ENCODE measurements around the gene KATNA1. TPM values are rescaled to one million over a fixed set of nuclear protein-coding genes. Genes with fewer than 3 reads are reported as not detected.

KATNA1 gene
- total RNA-seq, 1 donor from 2014 or later, result 13.3 TPM

DNA sequence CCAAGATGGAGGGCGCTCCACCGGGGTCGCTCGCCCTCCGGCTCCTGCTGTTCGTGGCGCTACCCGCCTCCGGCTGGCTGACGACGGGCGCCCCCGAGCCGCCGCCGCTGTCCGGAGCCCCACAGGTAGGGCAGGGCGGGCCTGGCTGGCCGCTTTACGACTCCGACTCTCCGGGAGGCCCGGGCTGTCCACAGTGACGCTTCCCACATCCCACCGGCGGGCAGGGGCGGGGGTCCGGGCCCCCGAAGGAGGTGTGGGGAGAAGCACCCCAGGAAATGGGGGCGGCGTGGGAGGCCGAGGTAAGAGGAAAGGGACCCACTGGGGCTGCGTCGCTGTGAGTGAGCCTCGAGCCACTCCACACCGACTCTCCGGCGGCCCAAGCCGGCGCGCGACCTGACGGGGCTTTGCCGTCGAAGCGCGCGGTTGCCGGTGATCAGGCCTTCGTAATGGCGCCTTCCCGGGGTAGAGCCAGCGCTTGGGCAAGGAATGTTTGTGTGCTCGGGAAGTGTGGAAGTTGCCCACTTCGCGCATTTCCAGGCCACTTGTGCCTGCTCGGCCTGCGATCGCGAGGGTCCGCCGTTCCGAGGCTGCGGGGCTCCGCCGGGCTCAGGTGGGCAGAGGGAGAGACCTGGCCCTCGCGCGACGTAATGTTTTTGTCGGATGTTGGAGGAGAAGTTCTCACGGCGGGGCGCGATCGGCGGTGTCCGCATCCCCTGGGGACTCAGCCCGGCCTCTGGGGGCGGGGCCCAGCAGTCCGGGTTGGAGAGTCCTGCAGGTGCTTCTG is 81.9 kb downstream of the KATNA1 start:
- TF ChIP-seq, protein P1, sequence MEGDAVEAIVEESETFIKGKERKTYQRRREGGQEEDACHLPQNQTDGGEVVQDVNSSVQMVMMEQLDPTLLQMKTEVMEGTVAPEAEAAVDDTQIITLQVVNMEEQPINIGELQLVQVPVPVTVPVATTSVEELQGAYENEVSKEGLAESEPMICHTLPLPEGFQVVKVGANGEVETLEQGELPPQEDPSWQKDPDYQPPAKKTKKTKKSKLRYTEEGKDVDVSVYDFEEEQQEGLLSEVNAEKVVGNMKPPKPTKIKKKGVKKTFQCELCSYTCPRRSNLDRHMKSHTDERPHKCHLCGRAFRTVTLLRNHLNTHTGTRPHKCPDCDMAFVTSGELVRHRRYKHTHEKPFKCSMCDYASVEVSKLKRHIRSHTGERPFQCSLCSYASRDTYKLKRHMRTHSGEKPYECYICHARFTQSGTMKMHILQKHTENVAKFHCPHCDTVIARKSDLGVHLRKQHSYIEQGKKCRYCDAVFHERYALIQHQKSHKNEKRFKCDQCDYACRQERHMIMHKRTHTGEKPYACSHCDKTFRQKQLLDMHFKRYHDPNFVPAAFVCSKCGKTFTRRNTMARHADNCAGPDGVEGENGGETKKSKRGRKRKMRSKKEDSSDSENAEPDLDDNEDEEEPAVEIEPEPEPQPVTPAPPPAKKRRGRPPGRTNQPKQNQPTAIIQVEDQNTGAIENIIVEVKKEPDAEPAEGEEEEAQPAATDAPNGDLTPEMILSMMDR (IDR thresholded peaks at IDR 0.05), result no peak
- DNase-seq, result peak; percentile 72
- intact Hi-C loops (cut with DNase I), result no loop called here

DNA sequence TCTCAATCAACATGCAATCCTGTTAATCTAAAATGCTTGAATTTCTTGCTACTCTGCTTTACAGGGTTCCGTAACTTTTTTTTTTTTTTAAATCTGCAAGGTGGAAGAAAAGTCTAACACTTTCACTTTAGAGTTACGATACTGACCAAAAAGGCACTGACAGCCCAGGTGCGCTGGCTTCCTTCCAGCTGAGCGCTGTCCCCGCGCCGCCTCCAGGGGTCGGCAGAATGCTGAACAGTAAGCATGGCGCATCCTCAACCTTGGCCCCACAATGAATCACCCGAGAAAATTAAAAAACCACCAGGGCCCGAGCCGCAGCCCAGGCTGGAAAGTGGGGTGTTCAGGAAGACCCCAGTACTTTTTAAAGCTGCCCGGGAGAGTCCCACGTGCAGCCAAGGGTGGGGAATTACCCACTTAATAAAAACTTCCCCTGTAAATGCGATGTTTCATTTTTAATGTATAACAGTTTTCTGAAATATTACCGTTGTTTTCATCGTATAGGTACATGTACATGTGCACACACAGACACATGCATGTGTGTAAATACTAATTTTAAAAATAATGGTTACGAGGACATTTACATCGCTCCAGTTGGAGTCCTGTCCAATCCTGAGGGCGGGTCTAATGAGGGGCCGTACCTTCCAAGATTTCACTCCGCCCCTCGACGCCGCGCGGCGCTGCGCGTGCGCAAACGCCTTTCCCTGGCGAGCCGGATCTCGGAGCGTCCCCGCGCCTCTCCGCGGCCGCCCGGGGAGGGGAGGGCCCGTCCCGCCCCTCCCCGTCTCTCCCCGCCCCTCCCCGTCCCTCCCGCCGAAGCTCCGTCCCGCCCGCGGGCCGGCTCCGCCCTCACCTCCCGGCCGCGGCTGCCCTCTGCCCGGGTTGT is 82.7 kb downstream of the KATNA1 start, which contains the start of gene GINM1:
TSS of gene GINM1 (plus strand) at position 849 of the 883 bp plus-strand sequence. CDS start 40 bp downstream, outside the sequence.
- DNase-seq, result peak; percentile 93
- ATAC-seq, result peak; percentile 96 to 98
- Histone ChIP-seq H3K4me1 (peaks cover 20% of the 10 kb centered on the region), H3K4me3 (peak within 1 kb of the TSS; percentile 95), H3K27ac (peak within 1 kb of the TSS; percentile 95), H3K9me3 (no peaks in the 10 kb centered on the region), H3K36me3 (no peaks in the 10 kb centered on the region), H3K27me3 (ENCODE audit: low read depth) (no peaks in the 10 kb centered on the region)
- TF ChIP-seq, protein P1 (IDR thresholded peaks at IDR 0.05), result peak; percentile 62
- intact Hi-C loops (cut with DNase I), result no loop called here

More for the DNA sequence above, 81.9 kb downstream of the KATNA1 start:
- H3K36me3 ChIP-seq, result no peaks in the 10 kb centered on the region
- peak overlapping the region; percentile 95 for H3K27ac ChIP-seq
- H3K4me3 ChIP-seq, result peak overlapping the region; percentile 95
- no peaks in the 10 kb centered on the region for H3K27me3 ChIP-seq (ENCODE audit: low read depth)
- peak; percentile 67 to 71 for ATAC-seq
- H3K9me3 ChIP-seq, result no peaks in the 10 kb centered on the region
- peaks cover 20% of the 10 kb centered on the region for H3K4me1 ChIP-seq

DNA sequence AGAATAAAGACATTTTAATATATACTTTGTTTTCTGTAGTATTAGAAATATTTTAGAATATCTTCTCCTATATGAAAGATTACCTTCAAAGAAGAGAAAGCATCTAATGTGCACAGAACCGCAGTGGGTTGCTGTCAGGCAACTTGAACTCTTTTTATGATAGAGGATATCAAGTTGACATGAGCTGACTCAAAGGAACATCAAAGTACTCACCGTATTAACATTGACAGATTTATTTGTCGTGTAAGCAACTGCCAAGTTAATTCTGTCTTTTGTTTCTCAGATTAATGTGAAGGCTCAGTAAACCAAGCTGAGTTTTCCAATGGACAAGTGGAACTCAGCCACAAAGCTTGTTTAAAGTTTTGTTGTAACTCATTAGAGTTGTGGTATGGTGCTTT is 84.6 kb downstream of the KATNA1 start:
- Histone ChIP-seq H3K4me1 (peaks cover 20% of the 10 kb centered on the region), H3K9me3 (no peaks in the 10 kb centered on the region), H3K4me3 (no peak overlapping the region), H3K27ac (no peak overlapping the region), H3K36me3 (no peaks in the 10 kb centered on the region), H3K27me3 (ENCODE audit: low read depth) (no peaks in the 10 kb centered on the region)
- intact Hi-C loops (cut with DNase I), result no loop called here
- DNase-seq (no peak), ATAC-seq (no peak)
- TF ChIP-seq, protein P1 (IDR thresholded peaks at IDR 0.05), result no peak

DNA sequence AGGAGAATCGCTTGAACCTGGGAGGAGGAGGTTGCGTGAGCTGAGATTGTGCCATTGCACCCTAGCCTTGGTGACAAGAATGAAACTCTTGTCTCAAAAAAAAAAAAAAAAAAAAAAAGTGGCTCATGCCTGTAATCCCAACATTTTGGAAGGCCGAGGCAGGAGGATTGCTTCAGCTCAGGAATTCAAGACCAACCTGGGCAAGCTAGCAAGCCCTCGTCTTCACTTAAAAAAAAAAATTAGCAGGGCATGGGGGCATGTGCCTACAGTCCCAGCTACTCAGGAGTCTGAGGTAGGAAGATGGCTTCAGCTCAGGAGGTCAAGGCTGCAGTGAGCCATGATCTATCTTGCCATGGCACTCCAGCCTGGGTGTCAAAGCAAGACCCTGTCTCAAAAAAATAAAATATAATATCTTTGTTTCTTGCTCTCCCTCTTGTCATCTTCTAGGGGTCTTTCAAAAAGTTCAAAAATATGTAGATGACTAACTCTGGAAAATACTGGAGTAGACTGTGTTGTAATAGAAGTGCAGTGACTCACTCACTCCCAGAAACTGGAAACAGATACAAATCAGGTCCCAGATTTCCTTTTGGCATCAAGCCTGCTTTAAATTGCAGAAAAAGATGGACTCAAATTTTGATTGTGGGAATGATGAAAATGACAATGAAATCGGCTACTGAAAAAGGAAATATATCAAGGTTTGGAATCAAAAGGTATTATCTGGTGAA is 85.1 kb downstream of the KATNA1 start:
- ATAC-seq, result no peak

More for the DNA sequence above, 85.1 kb downstream of the KATNA1 start:
- intact Hi-C loops (cut with DNase I), result no loop called here
- DNase-seq, result no peak
- Histone ChIP-seq H3K4me3 (no peak overlapping the region), H3K27ac (no peak overlapping the region), H3K36me3 (no peaks in the 10 kb centered on the region), H3K9me3 (no peaks in the 10 kb centered on the region), H3K4me1 (peaks cover 20% of the 10 kb centered on the region), H3K27me3 (ENCODE audit: low read depth) (peaks cover 3% of the 10 kb centered on the region)
- TF ChIP-seq, protein P1 (IDR thresholded peaks at IDR 0.05), result no peak

All from lower lobe of right lung (tissue), 2 donors.